ENCODE data around the gene CHAF1B.

DNA sequence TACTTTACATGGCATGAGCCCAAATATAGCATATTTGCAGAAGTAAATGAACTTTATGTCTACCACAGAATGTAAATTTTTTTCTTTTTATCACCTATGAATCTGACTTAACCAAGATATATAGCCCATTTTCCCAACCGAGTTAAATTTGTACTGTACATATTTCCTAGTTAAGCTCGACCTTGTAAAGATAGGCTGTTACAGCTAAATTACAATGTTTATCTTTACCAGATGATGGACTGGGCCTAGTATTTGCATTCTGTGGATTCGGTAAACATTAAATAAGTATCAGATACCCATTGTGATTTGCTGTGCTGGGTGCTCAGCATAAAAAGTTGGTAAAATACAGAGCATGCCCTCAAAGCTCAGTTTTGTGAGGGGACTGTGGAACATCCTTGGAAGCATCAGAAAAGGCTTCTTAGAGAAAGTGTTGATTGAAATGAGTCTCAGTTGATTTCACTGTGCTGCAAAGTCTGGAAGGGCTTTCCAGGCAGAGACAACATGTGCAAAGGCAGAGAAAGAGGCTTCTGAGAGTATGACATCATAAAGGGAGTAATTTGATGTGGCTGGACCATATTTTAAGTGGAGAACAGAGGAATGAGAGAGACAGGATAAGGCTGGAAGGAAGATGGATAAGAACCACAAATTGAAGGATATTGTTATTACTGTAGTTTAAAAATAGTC, 37.8 kb upstream of the CHAF1B start:
- TF ChIP-seq GATA2 (IDR thresholded peaks at IDR 0.05; ENCODE audit: low read depth, low read length) = no peak
- no peak for TF ChIP-seq GATA3 (IDR thresholded peaks at IDR 0.05; ENCODE audit: low read depth, low read length)
